GM19351 (cell line): ENCODE results near the gene ZMAT2.
"Not testable (repeated sequence)": the region's sequence is repeated elsewhere in the genome, so short reads cannot be mapped to it uniquely, and the experiment has no call there.

Source experiments
- ATAC-seq: cut with Tn5 transposase; IDR thresholded peaks from one replicate; pipeline ENCODE4 v1.9.1; 2021; ENCODE audit warnings: mild to moderate bottlenecking, moderate library complexity; ENCODE audit not compliant: unreplicated experiment

ZMAT2 gene

DNA sequence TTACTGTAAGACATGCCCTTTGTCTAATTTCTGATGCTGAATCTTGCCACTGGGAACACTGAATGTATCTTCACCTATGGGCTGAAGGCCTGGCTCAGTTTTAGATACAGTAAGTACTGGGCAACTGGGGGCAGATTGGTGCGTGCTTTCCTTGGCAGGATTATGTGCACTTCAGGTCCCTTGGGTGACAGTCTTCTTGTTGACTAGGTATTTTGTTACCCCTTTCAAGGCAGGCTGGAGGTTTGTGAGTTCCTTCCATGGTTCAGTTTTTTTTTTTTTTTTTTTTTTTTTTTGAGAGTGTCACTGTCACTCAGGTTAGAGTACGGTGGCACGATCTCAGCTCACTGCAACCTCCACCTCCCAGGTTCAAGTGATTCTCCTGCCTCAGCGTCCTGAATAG is 7.6 kb downstream of the ZMAT2 start:
- ATAC-seq: no peak

DNA sequence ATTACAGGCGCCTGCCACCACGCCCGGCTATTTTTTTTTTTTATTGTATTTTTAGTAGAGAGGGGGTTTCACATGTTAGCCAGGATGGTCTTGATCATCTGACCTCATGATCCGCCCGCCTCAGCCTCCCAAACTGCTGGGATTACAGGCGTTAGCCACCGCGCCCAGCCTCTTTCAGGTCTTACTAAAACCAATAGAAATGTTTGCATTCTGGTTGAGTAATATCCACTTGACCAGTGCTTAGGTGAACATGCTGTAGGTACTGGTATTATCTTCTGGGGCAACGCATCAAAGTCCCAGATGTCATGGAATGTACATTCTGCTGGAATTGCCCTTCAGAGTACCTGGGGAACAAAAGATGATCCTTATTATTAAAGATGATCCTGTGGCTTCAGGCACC is 8.5 kb downstream of the ZMAT2 start:
- not testable (repeated sequence) for ATAC-seq

DNA sequence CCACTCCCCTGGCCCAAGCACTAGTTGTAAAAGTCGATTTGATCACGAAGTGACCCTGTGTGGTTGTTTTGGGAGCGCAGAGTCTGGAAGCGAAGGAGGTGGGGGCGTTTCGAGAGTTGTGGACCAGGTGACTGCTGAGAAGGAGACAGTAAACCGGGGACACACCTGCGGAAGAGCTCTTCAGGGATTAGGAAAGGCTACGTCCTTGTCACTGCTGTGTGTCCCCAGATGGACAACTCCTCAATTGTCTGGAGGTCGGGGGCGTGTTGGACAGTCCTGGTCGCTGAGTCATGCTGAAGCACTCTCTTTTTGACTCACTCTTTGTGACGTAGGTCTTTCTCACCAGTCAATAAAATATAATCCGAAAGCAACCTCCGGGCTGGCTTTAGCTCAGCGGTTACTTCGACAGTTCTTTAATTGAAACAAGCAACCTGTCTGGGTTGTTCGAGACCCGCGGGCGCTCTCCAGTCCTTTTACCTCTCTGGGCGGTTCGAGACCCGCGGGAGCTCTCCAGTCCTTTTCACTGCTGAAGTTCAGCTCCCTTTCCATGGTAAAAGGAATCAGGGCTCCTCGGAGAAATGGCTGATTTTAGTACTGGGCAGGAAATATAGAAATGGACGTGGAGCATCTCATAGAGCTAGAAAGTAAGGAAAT is 10.8 kb downstream of the ZMAT2 start:
- ATAC-seq: peak; percentile 89

DNA sequence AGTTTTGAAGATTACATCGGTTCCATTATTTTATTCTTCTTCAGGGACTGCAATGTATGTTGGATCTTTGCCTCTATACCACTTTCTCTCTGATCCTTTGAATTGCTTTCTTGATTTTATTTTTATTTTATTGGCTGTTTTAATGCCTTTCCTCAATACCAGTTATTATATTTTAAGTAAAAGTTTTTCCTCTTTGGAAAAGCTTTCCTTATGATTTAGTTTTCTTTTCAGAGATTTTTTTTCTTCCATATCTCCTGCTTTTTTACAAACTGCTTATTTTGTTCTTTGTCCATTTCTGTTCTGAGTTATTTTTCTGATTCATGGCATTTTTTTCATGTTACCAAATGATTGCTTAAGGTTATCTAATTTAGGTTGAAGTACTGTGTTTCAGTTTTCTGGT is 11.5 kb downstream of the ZMAT2 start:
- no peak for ATAC-seq

DNA sequence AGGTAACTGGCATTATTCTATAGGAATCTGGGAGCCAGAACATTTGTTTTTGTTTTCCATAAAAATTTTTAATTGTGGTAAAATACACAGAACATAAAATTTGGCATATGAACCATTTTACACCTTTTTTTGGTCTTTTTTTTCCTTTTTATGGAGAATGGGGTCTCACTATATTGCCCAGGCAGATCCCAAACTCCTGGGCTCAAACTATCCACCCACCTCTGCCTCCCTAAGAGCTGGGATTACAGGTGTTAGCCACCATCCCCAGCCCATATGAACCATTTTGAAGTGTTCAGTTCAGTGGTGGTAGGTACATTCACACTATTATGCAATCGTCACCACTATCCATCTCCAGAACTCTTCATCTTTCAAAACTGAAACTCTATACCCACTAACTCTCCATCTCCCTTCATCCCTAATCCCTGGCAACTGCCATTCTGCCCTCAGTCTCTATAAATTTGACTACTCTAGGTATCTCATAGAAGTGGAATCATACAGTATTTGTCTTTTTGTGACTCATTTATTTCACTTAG is 13.4 kb downstream of the ZMAT2 start:
- ATAC-seq: no peak

DNA sequence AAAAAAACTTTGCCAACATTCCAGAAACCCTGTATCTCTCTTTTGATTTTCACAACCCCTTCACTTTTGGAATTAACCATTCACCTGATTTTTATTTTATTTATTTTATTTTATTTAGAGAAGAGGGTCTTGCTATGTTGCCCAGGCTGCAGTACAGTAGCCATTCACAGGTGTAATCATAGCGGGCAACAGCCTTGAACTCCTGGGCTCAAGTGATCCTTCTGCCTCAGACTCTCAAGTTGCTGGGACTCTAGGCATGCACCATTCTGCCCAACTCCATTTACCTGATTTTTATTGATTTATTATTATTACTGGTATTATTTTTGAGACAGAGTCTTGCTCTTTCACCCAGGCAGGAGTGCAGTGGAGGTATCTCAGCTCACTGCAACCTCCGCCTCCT is 16.0 kb downstream of the ZMAT2 start:
- ATAC-seq: not testable (repeated sequence)

DNA sequence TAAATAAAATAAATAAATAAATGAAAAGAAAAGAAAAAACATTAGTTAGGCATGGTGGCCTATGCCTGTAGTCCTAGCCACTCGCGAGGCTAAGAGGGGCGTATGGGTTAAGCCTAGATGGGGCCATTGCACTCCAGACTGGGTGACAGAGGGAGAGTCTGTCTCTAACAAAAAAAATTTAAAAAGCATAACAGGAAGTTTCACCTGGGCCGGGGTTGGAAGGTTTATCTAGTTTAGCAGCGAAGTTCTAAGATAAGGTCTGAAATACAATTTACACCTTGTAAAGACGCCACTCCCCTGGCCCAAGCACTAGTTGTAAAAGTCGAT is 18.0 kb downstream of the ZMAT2 start:
- no peak for ATAC-seq

DNA sequence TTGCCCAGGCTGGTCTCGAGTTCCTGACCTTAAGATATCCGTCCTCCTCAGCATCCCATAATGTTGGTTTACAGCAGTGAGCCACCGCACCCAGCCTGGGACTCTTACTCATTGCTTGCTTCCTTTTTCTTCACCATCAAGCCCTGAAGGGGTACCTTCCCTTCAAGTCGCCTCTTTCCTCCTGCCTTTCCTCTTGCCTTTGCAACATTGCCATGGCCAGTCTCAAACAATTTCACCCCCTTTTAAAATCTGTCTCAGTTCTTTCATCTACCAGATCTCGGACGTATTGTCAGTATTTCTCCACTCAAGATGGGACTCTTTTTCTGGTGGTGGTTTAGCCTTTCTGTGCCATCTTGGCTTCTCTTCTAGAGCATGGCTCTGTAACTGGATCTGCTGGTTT is 20.5 kb downstream of the ZMAT2 start:
- ATAC-seq: not testable (repeated sequence)

DNA sequence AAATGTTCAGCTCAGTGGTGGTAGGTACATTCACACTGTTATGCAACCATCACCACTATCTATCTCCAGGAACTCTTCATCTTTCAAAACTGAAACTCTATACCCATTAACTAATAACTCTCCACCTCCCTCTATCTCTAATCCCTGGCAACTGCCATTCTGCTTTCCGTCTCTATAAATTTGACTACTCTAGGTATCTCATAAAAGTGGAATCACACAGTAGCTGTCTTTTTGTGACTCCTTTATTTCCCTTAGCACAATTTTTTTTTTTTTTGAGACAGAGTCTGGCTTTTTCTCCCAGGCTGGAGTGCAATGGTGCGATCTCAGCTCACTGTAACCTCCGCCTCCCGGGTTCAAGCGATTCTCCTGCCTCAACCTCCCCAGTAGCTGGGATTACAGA is 21.1 kb downstream of the ZMAT2 start:
- ATAC-seq: not testable (repeated sequence)

DNA sequence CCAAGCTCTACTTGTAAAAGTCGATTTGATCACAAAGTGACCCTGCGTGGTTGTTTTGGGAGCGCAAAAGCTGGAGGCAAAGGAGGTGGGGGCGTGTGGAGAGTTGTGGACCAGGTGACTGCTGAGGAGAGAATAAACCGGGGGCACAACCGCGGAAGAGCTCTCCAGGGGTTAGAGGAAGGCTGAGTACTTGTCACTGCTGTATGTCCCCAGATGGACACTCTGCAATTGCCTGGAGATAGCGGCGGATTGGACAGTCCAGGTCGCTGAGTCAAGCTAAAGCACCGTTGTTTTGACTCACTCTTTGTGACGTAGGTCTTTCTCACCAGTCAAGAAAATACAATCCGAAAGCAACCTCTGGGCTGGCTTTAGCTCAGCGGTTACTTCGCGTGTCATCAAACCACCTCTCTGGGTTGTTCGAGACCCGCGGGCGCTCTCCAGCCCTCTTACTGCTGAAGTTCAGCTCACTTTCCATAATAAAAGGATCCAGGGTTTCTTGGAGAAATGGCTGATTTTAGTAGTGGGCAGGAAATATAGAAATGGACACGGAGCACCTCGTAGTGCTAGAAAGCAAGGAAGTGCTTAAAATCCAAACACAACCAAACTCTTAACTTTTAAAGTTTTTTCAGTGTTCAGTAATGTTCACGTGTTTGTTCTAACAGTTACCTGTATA is 25.7 kb downstream of the ZMAT2 start:
- peak; percentile 93 for ATAC-seq

DNA sequence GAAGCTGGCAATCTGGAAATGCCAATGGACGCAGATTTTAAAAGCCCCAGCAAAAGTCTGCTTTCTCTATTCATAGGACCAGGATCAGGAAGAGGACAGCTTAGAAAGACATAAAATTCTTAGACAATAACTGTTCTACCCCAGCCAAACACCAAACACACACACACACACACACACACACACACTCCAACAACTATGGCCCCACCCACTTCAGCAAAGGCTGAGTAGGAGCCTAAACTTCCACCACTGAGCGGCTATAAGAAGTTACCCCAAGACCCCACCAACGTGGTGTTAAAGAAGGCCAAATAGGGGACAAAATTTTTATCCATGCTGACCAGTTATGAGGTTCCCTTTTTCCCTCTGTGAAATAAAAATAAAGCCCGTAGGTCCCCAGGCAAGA is 32.9 kb downstream of the ZMAT2 start:
- ATAC-seq: no peak

DNA sequence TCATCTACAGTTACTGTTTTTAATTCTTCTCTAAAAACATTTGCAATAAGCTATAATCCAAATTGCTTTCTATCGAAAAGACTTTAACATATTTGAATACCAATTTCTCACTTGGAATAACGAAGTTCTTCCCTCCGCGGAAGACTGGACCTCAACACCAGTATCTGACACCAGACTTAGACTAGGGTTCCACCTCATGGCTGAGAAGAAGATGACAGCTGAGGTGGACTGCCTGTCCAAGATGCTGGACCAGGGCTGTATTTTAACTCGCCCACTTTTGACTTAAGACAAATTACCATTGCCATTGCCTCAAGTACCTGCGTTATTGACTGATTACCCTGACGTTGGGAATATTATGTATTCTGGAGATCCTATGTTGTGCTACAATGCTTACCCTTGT is 34.1 kb downstream of the ZMAT2 start:
- ATAC-seq: no peak

DNA sequence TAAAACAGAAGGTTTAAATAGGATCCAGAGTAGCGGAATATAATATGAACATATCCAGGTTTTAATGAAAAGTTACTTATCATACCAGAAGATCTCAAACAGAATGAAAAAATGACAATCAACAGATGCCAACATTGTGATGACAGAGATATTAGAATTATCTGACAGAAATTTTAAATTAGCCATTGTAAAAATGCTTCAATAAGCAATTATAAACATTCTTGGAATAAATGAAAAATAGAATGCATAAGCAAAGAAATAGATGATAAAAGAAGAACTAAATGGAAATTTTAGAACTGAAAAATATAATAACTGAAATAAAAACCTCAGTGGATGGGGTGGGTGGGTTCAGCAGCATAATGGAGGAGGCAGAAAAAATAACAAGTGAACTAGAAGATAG is 37.2 kb downstream of the ZMAT2 start:
- ATAC-seq: no peak

DNA sequence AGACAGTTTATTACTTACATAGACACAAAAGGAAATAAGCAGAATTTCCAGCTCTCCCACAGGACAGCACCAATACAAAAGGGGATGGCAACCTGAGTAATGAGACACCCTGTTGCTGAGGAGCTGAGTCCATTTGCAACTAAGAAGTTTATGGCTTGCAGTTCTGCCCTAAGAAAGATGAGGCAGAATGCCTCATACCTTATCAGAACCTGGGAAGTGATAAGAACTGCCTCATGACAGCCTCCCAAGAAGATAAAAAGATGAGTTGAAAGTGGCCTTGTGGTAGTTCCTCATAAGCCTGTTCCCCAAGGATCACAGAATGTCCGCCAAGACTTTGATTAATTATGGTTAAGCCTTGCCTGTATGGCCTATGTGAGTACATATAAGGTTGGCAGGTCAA is 41.7 kb downstream of the ZMAT2 start:
- ATAC-seq: no peak

DNA sequence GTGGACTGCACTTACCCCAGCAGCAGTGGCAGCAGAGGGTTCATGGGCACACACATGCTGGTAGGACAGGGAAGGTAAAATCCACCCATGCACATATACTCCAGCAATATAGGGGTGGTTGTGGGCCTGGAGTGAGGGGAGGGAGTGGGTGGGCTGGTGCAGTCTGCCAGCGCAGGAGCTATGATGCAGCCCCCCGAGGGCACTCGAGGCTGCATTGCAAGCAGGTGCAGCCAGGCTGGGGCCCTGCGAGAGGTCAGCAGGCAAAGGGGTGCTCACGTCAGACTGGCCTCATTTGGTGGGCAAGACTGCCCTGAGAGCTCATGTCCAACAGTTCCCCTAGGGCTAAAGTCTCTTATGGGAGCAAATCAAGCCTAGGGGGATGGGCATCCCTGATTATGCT is 53.3 kb downstream of the ZMAT2 start:
- ATAC-seq: no peak
